ENCODE results near the gene STXBP1.

DNA sequence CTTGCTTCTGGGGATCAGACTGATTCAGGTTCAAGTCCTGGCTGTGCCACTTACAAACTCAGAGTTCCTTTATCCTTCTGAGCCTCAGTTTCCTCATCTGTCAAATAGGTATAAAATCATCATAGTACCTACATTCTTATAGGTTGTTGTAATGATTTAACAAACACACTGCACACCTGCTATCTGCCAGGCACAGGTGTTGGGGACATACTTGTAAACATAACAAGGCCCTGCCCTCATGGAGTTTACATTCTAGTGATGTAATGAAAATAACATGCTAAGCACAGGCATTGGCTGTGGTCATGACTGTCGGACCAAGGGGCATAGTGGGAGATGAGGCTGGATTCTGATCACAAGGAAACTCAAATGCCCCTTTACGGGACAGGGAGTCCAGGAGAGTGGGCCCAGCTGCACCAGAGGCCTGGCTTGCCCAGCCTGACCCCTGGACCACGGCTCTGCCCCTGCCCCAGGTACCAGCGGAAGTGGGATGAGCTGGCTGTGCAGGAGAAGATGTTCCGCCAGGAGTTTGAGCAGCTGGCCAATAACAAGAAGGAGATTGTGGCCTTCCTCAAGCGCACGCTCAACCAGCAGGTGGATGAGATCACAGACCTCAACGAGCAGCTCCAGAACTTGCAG is 97.0 kb downstream of the STXBP1 start:
- TF ChIP-seq POLR2A (IDR thresholded peaks at IDR 0.05), result no peak
- TF ChIP-seq, protein P1, sequence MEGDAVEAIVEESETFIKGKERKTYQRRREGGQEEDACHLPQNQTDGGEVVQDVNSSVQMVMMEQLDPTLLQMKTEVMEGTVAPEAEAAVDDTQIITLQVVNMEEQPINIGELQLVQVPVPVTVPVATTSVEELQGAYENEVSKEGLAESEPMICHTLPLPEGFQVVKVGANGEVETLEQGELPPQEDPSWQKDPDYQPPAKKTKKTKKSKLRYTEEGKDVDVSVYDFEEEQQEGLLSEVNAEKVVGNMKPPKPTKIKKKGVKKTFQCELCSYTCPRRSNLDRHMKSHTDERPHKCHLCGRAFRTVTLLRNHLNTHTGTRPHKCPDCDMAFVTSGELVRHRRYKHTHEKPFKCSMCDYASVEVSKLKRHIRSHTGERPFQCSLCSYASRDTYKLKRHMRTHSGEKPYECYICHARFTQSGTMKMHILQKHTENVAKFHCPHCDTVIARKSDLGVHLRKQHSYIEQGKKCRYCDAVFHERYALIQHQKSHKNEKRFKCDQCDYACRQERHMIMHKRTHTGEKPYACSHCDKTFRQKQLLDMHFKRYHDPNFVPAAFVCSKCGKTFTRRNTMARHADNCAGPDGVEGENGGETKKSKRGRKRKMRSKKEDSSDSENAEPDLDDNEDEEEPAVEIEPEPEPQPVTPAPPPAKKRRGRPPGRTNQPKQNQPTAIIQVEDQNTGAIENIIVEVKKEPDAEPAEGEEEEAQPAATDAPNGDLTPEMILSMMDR (IDR thresholded peaks at IDR 0.05 in 4 of 5, conservative IDR thresholded peaks at IDR 0.05 in 1 of 5), result no peak

All from gastrocnemius medialis (tissue), 4 donors.